HG02943 (cell line): Measurements from ENCODE around the gene ADIRF.
"Not testable (repeated sequence)": the region's sequence is repeated elsewhere in the genome, so short reads cannot be mapped to it uniquely, and the experiment has no call there.

Experiments used
- ATAC-seq: cut with Tn5 transposase; IDR thresholded peaks from one replicate; pipeline ENCODE4 v1.9.1; 2021; ENCODE audit warnings: mild to moderate bottlenecking, low read depth, moderate library complexity; ENCODE audit not compliant: unreplicated experiment

The ADIRF gene

DNA sequence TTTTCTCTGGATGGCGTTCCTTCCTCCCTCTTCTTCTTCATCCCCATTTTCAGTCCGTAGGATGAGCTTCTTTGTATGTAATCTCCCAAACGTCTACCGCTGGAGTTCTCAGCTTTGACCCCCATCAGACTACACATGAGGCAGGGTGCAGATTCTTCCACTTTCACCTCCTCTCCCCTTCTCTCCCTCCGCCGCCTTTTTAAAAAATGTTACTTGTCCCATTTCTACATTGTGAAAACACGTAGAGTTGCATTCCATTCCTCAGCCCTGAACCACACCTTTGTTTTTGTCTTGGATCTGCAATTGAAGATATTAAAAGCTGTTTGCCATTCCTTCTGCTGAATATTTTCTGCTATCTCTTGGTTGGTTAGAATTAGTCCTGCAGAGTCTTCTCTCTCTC lies 6.2 kb downstream of the ADIRF start:
- no peak for ATAC-seq

DNA sequence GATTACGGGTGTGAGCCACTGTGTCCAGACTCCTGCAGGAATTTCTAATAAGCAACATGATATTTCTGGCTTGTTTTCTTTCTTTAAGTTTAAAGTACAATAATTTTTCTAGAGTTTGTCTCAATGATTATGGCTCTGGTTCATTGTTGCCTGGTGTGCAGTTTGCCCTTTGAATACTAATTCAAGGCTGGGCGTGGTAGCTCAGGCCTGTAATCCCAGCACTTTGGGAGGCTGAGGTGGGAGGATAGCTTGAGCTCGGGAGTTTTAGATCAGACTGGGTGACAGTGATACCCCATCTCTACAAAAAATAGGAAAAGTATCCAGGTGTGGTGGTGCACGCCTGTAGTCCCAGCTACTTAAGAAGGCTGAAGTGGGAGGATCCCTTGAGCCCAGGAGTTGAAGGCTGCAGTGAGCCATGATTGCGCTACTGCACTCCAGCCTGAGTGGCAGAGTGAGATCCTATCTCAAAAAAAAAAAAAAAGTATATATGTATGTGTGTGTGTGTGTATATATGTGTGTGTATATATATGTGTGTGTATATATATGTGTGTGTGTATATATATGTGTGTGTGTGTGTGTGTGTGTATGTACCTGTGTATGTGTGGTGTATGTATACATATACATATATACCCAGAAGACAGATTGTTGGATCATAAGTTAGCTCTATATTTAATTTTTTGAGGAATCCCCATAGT lies 8.2 kb downstream of the ADIRF start:
- ATAC-seq: no peak

- not testable (repeated sequence) for ATAC-seq
Observed at GRCh38 chr10:86978457-86978856, 10.2 kb downstream of the ADIRF start.

DNA sequence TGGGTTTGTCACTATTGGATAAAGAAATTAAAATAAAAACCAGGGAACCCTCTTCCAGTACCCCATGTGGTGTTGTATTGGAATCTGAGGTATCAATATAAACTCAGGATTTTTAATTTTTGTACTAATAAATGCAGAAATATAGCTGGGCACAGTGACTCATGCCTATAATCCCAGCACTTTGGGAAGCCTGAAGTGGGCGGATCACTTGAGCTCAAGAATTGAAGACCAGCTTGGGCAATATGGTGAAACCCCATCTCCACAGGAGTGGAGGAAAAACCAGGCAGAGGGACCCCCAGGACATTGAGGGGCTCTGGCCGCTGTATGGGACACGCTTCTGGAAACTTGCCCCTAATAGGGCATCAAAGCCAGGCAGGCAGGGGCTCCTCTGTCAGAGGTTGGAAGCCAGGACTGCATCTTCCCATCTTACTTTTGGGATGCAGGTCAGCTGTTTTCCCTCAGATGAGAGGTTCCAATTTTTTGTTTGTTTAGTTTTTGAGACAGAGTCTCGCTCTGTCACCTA lies 11.1 kb downstream of the ADIRF start:
- no peak for ATAC-seq

DNA sequence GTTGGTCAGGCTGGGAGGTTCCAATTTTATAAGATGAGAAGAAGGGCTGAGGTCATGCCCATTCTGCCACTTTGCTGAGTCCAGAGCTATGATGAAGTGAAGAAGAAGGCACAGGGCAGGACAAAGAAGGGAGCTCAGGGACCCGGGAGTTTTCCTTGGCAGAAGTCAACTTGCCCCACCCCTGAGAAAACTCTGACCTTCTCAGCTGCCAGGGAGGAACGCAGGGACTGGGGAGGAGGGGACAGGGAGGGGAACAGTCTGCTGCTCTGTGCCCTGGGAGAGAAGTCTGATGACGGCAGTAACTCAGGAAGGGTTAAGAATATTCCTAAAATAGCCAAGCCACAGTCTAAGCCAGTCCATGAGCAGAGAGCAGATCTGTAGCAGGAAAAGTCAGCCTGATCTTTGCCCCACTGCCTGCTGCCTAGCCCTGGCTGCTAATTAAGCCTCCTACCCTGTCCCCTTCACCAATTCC lies 11.7 kb downstream of the ADIRF start:
- no peak for ATAC-seq

DNA sequence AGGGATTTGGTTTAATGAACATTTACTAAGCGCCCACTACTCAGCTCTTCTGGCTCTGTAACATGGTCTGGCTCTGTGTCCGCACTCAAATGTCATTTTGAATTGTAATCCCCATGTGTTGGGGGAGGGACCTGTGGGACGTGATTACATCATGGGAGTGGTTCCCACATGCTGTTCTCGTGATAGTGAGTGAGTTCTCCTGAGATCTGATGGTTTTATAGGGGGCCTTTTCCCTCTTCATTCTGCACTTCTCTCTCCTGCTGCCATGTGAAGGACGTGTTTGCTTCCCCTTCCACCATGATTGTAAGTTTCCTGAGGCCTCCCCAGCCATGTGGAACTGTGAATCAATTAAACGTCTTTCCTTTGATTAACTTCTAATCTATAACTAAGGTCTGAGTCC lies 12.7 kb downstream of the ADIRF start:
- ATAC-seq: not testable (repeated sequence)

- ATAC-seq: no peak
Observed at GRCh38 chr10:86981716-86982115, 13.4 kb downstream of the ADIRF start.

GRCh38 chr10:86984498-86984897 lies 16.2 kb downstream of the ADIRF start:
- not testable (repeated sequence) for ATAC-seq

GRCh38 chr10:86988520-86988919 lies 20.2 kb downstream of the ADIRF start:
- ATAC-seq: no peak

GRCh38 chr10:86991362-86991761 lies 23.1 kb downstream of the ADIRF start:
- ATAC-seq: not testable (repeated sequence)

GRCh38 chr10:86992456-86992855 lies 24.2 kb downstream of the ADIRF start:
- no peak for ATAC-seq

GRCh38 chr10:86992929-86993328 lies 24.6 kb downstream of the ADIRF start:
- ATAC-seq: no peak

DNA sequence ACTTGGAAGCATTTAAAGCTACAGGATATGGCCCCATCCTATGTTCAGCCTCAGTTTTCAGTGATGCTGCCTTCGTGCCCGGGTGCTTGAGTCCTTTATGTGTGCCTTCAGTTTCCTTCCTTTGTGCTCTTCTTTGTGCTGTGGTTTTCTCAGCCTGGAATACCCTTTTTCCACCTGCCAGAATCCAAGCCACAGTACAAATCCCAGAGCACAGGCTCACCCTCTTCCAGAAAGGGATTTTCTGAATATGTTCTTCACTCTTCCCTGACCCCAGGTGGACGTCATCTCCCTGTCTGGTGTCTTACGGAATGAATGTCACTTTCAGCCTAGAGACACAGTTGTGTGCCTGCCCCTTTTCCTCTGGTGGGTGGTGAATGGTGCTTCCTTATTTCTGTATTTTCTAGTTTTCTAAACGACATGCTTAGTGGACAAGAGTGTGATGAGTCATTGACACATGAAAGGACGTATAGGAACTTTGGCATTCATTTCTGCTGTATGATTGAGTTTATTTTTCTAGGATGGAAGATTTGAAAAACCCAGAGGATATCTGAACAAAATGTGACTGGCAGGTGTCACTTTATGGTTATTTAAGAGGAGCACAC lies 31.6 kb downstream of the ADIRF start:
- not testable (repeated sequence) for ATAC-seq

- no peak for ATAC-seq
Observed at GRCh38 chr10:87000491-87000890, 32.2 kb downstream of the ADIRF start.

DNA sequence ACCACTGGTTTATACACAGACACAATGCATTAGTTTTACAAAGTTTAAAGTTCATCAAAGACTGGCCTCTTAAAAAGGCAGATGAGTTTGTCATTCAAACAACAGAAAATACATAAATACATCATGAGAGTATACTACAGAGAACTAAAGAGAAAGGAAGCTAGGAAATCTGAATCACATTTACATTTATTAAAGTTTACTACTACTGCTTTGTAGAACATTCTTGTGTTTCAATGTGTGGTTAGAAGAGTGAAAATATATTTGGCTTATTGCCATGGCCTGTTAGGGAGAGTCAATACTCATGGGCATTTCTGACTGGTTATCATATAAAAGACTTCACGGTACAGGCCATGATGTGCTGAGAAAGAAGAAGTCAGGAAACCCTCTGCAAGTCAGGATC lies 38.8 kb downstream of the ADIRF start:
- not testable (repeated sequence) for ATAC-seq

- ATAC-seq: not testable (repeated sequence)
Observed at GRCh38 chr10:87007674-87008073, 39.4 kb downstream of the ADIRF start.

DNA sequence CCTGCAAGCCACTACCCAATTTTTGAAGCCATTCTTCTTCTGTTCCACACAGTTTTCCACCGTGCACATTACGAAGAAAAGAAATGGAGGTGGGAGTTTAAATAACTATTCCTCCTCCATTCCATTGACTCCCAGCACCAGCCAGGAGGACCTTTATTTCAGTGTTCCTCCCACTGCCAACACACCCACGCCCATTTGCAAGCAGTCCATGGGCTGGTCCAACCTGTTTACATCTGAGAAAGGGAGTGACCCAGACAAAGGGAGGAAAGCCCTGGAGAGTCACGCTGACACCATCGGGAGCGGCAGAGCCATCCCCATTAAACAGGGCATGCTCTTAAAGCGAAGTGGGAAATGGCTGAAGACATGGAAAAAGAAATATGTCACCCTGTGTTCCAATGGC lies 40.0 kb downstream of the ADIRF start:
- not testable (repeated sequence) for ATAC-seq

GRCh38 chr10:87009134-87009696 lies 40.9 kb downstream of the ADIRF start:
- not testable (repeated sequence) for ATAC-seq

DNA sequence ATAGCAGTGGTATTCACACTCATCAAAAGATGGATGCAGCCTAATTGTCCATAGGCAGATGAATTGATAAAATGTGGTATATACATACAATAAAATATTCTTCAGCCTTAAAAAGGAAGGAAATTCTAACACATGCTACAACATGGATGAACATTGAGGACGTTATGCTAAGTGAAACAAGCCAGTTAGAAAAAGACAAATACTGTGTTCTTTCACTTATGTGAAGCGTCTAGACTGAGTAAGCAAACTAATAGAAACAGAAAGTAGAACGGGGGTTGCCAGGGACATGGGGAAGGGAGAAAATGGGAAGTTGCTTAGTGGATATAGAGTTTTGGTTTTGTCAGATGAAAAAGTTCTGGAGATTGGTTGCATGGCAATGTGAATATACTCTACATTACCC lies 45.2 kb downstream of the ADIRF start:
- not testable (repeated sequence) for ATAC-seq

DNA sequence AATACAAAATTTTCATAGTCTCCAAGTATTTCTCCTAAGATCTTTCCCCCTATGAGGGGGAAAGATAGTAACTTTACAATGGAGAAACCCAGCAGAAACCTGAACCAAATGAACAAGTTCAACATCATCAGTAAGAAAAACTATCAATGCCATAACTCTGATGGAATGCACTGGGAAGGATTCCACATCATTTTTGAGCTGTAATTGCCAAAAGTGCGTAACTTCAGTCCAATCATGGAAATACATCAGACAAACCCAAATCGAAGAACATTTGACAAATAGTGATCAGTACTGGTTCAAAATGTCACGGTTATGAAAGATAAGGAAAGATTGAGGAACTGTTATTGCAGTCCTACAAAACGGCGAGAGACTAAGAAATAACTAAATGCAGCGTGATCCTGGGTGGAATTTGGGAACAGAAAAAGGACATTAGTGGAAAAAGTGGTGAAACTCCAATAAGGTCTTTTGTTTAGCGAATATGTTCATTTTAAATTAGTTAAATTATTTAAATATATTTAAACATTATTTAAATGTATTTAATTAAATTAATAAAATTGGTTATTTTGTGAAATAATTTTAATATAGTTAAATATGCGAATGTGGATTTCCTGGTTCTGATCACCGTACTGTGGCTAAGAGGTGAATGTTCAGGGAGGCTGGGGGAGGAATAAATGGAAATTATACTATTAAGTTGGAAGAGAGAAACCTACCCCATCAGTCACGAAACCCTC lies 46.9 kb downstream of the ADIRF start:
- not testable (repeated sequence) for ATAC-seq

DNA sequence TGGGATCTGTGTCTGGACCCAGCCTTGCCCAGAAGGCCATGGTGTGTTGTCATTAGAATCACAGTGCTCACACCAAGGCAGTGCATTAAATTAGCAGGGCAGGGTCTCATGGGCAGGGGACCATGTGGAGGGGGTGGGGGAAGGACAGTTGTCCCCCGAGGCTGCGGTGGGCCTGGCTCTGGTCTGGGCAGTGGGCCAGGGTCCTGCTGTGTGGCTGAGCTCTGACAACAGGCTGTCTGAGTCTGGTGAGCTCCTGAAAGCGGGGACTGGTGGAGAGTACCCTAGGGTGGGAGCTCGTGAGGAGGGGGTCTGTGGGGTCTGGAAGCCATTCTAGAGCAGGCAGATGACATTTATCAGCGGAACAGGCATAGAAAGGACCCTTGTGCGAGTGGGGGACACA lies 49.8 kb downstream of the ADIRF start:
- ATAC-seq: not testable (repeated sequence)
